HS-27A (cell line): ENCODE data around the gene GPHB5.
"Not testable (repeated sequence)": the region's sequence is repeated elsewhere in the genome, so short reads cannot be mapped to it uniquely, and the experiment has no call there.

Source experiments
- DNase-seq: peaks from one replicate; pipeline ENCODE4 v3.0.0-alpha.2; 2012; ENCODE audit warnings: low read depth, missing footprints

The GPHB5 gene

GRCh38 chr14:63295231-63295685, 23.5 kb downstream of the GPHB5 start:
- DNase-seq = no peak

GRCh38 chr14:63292805-63293204, 25.9 kb downstream of the GPHB5 start:
- DNase-seq = no peak

- DNase-seq = no peak
Observed at GRCh38 chr14:63290741-63291430, 27.8 kb downstream of the GPHB5 start.

GRCh38 chr14:63288853-63289252, 29.9 kb downstream of the GPHB5 start:
- DNase-seq = no peak

GRCh38 chr14:63287666-63288483, 30.9 kb downstream of the GPHB5 start:
- no peak for DNase-seq

GRCh38 chr14:63286071-63286470, 32.7 kb downstream of the GPHB5 start:
- DNase-seq = no peak

GRCh38 chr14:63283884-63284248, 34.9 kb downstream of the GPHB5 start:
- no peak for DNase-seq

GRCh38 chr14:63282997-63283883, 35.5 kb downstream of the GPHB5 start:
- DNase-seq = no peak

GRCh38 chr14:63279933-63280332, 38.8 kb downstream of the GPHB5 start:
- not testable (repeated sequence) for DNase-seq

- no peak for DNase-seq
Observed at GRCh38 chr14:63277591-63278183, 41.0 kb downstream of the GPHB5 start.

- peak; percentile 17 for DNase-seq
Observed at GRCh38 chr14:63276492-63277342, 42.0 kb downstream of the GPHB5 start.

- DNase-seq = no peak
Observed at GRCh38 chr14:63276016-63276415, 42.7 kb downstream of the GPHB5 start.

- DNase-seq = no peak
Observed at GRCh38 chr14:63275611-63276010, 43.1 kb downstream of the GPHB5 start.

- no peak for DNase-seq
Observed at GRCh38 chr14:63273717-63274655, 44.7 kb downstream of the GPHB5 start.

GRCh38 chr14:63273129-63273528, 45.6 kb downstream of the GPHB5 start:
- no peak for DNase-seq

GRCh38 chr14:63269561-63270225, 49.0 kb downstream of the GPHB5 start:
- DNase-seq = no peak

- DNase-seq = no peak
Observed at GRCh38 chr14:63268771-63269170, 50.0 kb downstream of the GPHB5 start.

- no peak for DNase-seq
Observed at GRCh38 chr14:63267171-63267570, 51.6 kb downstream of the GPHB5 start.

- DNase-seq = no peak
Observed at GRCh38 chr14:63266106-63266505, 52.6 kb downstream of the GPHB5 start.
